DND-41 (cell line): Measurements from ENCODE around the gene FNDC3B.

Experiments
- CTCF ChIP-seq: IDR thresholded peaks from 2 replicates; pipeline ENCODE4 v1.5.1; 2012; ENCODE audit warnings: borderline replicate concordance, low read length, moderate library complexity, mild to moderate bottlenecking; ENCODE audit not compliant: poor library complexity, severe bottlenecking; ENCODE audit errors: extremely low read depth
- EZH2 ChIP-seq: IDR thresholded peaks from 3 replicates; pipeline ENCODE4 v1.6.1; 2012; ENCODE audit warnings: borderline replicate concordance, low read depth, mild to moderate bottlenecking, moderate library complexity, low read length, inconsistent platforms; ENCODE audit not compliant: severe bottlenecking

- no peak for TF ChIP-seq CTCF
- no peak for TF ChIP-seq EZH2
These were observed 252.3 kb downstream of the FNDC3B start for GRCh38 chr3:172291650-172292049.
